ENCODE results near the gene ACOX3.
"Not testable (repeated sequence)": the region's sequence is repeated elsewhere in the genome, so short reads cannot be mapped to it uniquely, and the experiment has no call there.

The ACOX3 gene

GRCh38 chr4:8440492-8441311 lies at the start of gene ACOX3, which contains the start of gene TRMT44:
ACOX3 (minus strand) TSS chr4:8440723; CDS start chr4:8416521, 24,202 bp downstream.
TRMT44 (plus strand) TSS chr4:8440777; CDS start chr4:8440823, 46 bp downstream.
- peak; percentile 95 for DNase-seq

- no peak for DNase-seq
These were observed 48.4 kb upstream of the ACOX3 start for GRCh38 chr4:8488791-8489369.

GRCh38 chr4:8486643-8487042 lies 46.1 kb upstream of the ACOX3 start:
- DNase-seq = not testable (repeated sequence)

GRCh38 chr4:8480221-8480620 lies 39.7 kb upstream of the ACOX3 start:
- no peak for DNase-seq

GRCh38 chr4:8478801-8479744 lies 38.5 kb upstream of the ACOX3 start:
- DNase-seq = no peak

- no peak for DNase-seq
These were observed 37.8 kb upstream of the ACOX3 start for GRCh38 chr4:8478371-8478770.

GRCh38 chr4:8477676-8478075 lies 37.2 kb upstream of the ACOX3 start:
- DNase-seq = no peak

- no peak for DNase-seq
These were observed 36.6 kb upstream of the ACOX3 start for GRCh38 chr4:8477095-8477635.

- DNase-seq = no peak
These were observed 35.4 kb upstream of the ACOX3 start for GRCh38 chr4:8475751-8476575.

GRCh38 chr4:8474856-8475255 lies 34.3 kb upstream of the ACOX3 start:
- DNase-seq = no peak

GRCh38 chr4:8473920-8474590 lies 33.5 kb upstream of the ACOX3 start:
- DNase-seq = no peak

- DNase-seq = no peak
These were observed 32.8 kb upstream of the ACOX3 start for GRCh38 chr4:8473198-8473919.

- DNase-seq = no peak
These were observed 32.2 kb upstream of the ACOX3 start for GRCh38 chr4:8472689-8473197.

GRCh38 chr4:8472158-8472688 lies 31.7 kb upstream of the ACOX3 start:
- no peak for DNase-seq

- no peak for DNase-seq
These were observed 30.8 kb upstream of the ACOX3 start for GRCh38 chr4:8471211-8471875.

GRCh38 chr4:8470451-8471024 lies 30.0 kb upstream of the ACOX3 start:
- DNase-seq = no peak

- DNase-seq = no peak
These were observed 29.0 kb upstream of the ACOX3 start for GRCh38 chr4:8469550-8469949.

- DNase-seq = peak; percentile 42
These were observed 28.4 kb upstream of the ACOX3 start for GRCh38 chr4:8468746-8469535.

All from CD4-positive, alpha-beta T cell treated with Interleukin-17A for 1 hour (primary cell).